Stimulated activated CD4-positive, alpha-beta T cell treated with anti-CD3 and anti-CD28 coated beads, Interleukin-4, amount 100 ng/mL, for 1 hour (primary cell): ENCODE data around the gene SLC4A2.

ENCODE experiments used
- DNase-seq: peaks from one replicate; pipeline ENCODE4 v3.0.0-alpha.2; 2020

Gene SLC4A2

GRCh38 chr7:151095828-151096475 lies 36.6 kb downstream of the SLC4A2 start:
- no peak for DNase-seq

GRCh38 chr7:151099486-151100211 lies 40.3 kb downstream of the SLC4A2 start:
- no peak for DNase-seq

- DNase-seq, result no peak
Observed at GRCh38 chr7:151100921-151101320, 41.5 kb downstream of the SLC4A2 start.

- DNase-seq, result no peak
Observed at GRCh38 chr7:151101621-151102396, 42.4 kb downstream of the SLC4A2 start.

- DNase-seq, result no peak
Observed at GRCh38 chr7:151102991-151103390, 43.6 kb downstream of the SLC4A2 start.

- DNase-seq, result no peak
Observed at GRCh38 chr7:151103973-151104372, 44.6 kb downstream of the SLC4A2 start.

- no peak for DNase-seq
Observed at GRCh38 chr7:151104411-151105235, 45.2 kb downstream of the SLC4A2 start.

GRCh38 chr7:151107882-151108281 lies 48.5 kb downstream of the SLC4A2 start:
- DNase-seq, result no peak

GRCh38 chr7:151109094-151110048 lies 50.0 kb downstream of the SLC4A2 start:
- no peak for DNase-seq

- DNase-seq, result no peak
Observed at GRCh38 chr7:151110236-151110940, 51.0 kb downstream of the SLC4A2 start.

- peak; percentile 73 for DNase-seq
Observed at GRCh38 chr7:151110941-151111645, 51.7 kb downstream of the SLC4A2 start.

- no peak for DNase-seq
Observed at GRCh38 chr7:151113344-151114150, 54.2 kb downstream of the SLC4A2 start.

- DNase-seq, result no peak
Observed at GRCh38 chr7:151114151-151115090, 55.0 kb downstream of the SLC4A2 start.

- DNase-seq, result peak; percentile 56
Observed at GRCh38 chr7:151115121-151115835, 55.9 kb downstream of the SLC4A2 start.

GRCh38 chr7:151115836-151116418 lies 56.5 kb downstream of the SLC4A2 start:
- no peak for DNase-seq

GRCh38 chr7:151116603-151117440 lies 57.4 kb downstream of the SLC4A2 start:
- DNase-seq, result no peak
